Loucy (cell line): ENCODE measurements around the gene ATP1A1.

Source experiments
- EZH2phosphoT487 ChIP-seq: fragments of 200-600 bp; IDR thresholded peaks from 2 replicates; pipeline ENCODE4 v1.6.1; 2018; ENCODE audit warnings: antibody characterized with exemption, mild to moderate bottlenecking, moderate library complexity, borderline replicate concordance
- TF ChIP-seq, protein P1 (sequence below): fragments of 200-600 bp; sonication (generic); conservative IDR thresholded peaks from 2 replicates; pipeline ENCODE4 v1.5.1; 2014; ENCODE audit warnings: mild to moderate bottlenecking, antibody characterized with exemption, low read length

DNA sequence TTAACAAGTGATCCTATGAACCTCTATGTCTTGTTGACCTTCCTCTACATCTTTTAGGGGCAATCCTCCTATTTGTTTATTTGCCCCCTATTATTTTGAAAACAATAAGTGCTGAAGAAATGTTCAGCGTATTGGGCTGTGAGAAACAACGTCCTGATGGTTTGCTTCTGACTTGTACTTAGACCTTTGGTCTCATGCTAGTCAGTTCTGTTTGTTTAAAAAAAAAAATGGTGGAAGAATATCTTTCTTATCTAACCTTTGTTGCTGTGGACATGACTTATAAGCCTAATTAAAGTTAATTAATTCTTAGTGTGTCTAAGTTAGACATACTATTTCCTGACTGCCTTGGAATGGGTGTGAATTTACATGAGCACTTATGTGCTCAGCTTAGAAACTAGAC is 20.7 kb downstream of the ATP1A1 start:
- TF ChIP-seq, protein P1, sequence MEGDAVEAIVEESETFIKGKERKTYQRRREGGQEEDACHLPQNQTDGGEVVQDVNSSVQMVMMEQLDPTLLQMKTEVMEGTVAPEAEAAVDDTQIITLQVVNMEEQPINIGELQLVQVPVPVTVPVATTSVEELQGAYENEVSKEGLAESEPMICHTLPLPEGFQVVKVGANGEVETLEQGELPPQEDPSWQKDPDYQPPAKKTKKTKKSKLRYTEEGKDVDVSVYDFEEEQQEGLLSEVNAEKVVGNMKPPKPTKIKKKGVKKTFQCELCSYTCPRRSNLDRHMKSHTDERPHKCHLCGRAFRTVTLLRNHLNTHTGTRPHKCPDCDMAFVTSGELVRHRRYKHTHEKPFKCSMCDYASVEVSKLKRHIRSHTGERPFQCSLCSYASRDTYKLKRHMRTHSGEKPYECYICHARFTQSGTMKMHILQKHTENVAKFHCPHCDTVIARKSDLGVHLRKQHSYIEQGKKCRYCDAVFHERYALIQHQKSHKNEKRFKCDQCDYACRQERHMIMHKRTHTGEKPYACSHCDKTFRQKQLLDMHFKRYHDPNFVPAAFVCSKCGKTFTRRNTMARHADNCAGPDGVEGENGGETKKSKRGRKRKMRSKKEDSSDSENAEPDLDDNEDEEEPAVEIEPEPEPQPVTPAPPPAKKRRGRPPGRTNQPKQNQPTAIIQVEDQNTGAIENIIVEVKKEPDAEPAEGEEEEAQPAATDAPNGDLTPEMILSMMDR, result no peak
- no peak for TF ChIP-seq EZH2phosphoT487
